WTC11 (cell line): Measurements from ENCODE around the gene GLCCI1. TPM values are rescaled to one million over a fixed set of nuclear protein-coding genes. Genes with fewer than 3 reads are reported as not detected.

ENCODE experiments used
- ATAC-seq: fragments of 200-7000 bp; cut with Tn5 transposase; 2 replicates; pipeline ENCODE4 v1.10.0; 2021; ENCODE audit warnings: mild to moderate bottlenecking, moderate library complexity
- CTCF ChIA-PET: fragments of 300-600 bp; sonication (Branson Sonifier 250); formaldehyde crosslinking; loops from one replicate; lab custom pipeline; 2021; ENCODE audit warnings: antibody characterized with exemption; lab: Charles Lee
- POLR2A ChIA-PET: fragments of 350-600 bp; sonication (Branson Sonifier 250); formaldehyde crosslinking; loops from one replicate; lab custom pipeline; 2021; ENCODE audit warnings: antibody characterized with exemption; lab: Charles Lee
- DNase-seq: peaks from one replicate; pipeline ENCODE4 v3.0.0; 2021; ENCODE audit warnings: low spot score
- H3K27ac Mint-ChIP-seq: 2 replicates; pipeline ENCODE4 v1.8.0; 2021; ENCODE audit warnings: mixed read lengths
- H3K27me3 Mint-ChIP-seq: 2 replicates; pipeline ENCODE4 v1.8.0; 2021; ENCODE audit warnings: low read depth, mild to moderate bottlenecking, moderate library complexity, mixed read lengths
- H3K36me3 Mint-ChIP-seq: 2 replicates; pipeline ENCODE4 v1.8.0; 2021; ENCODE audit warnings: mixed read lengths
- H3K4me1 Mint-ChIP-seq: 2 replicates; pipeline ENCODE4 v1.8.0; 2022; ENCODE audit warnings: mixed read lengths
- H3K4me3 Mint-ChIP-seq: 2 replicates; pipeline ENCODE4 v1.8.0; 2021; ENCODE audit warnings: mild to moderate bottlenecking, moderate library complexity, mixed read lengths
- H3K9me3 Mint-ChIP-seq: 2 replicates; pipeline ENCODE4 v1.8.0; 2021; ENCODE audit warnings: mixed read lengths
- ELF4 ChIP-seq: sonication (generic); formaldehyde crosslinking; IDR thresholded peaks from 2 replicates; pipeline ENCODE4 v1.8.1; 2022; ENCODE audit warnings: low read depth, mild to moderate bottlenecking, moderate library complexity, missing genetic modification reagents
- EMX1 ChIP-seq: fragments of 250-450 bp; sonication (Bioruptor Pico); IDR thresholded peaks from 2 replicates; pipeline ENCODE4 v1.8.0; 2021; ENCODE audit warnings: mild to moderate bottlenecking
- ETV6 ChIP-seq: sonication (generic); formaldehyde crosslinking; IDR thresholded peaks from 2 replicates; pipeline ENCODE4 v1.8.1; 2022; ENCODE audit warnings: mild to moderate bottlenecking, missing genetic modification reagents
- FOXP1 ChIP-seq: sonication (generic); formaldehyde crosslinking; IDR thresholded peaks from 2 replicates; pipeline ENCODE4 v1.8.0; 2022; ENCODE audit warnings: missing genetic modification reagents, mild to moderate bottlenecking, moderate library complexity, borderline replicate concordance
- GRHL2 ChIP-seq: fragments of 250-450 bp; sonication (Bioruptor Pico); IDR thresholded peaks from 2 replicates; pipeline ENCODE4 v1.8.0; 2022; ENCODE audit warnings: mild to moderate bottlenecking, moderate library complexity; ENCODE audit not compliant: insufficient replicate concordance, severe bottlenecking
- GTF2I ChIP-seq: fragments of 250-450 bp; sonication (Bioruptor Pico); conservative IDR thresholded peaks from 2 replicates; pipeline ENCODE4 v1.4.0; 2021; ENCODE audit warnings: mild to moderate bottlenecking
- KAT7 ChIP-seq: sonication (generic); formaldehyde crosslinking; IDR thresholded peaks from 2 replicates; pipeline ENCODE4 v1.8.1; 2023; ENCODE audit warnings: missing genetic modification reagents, mild to moderate bottlenecking, borderline replicate concordance
- NFATC4 ChIP-seq: fragments of 250-450 bp; sonication (Bioruptor Pico); IDR thresholded peaks from 2 replicates; pipeline ENCODE4 v1.9.0; 2021; ENCODE audit warnings: mild to moderate bottlenecking
- PRRX2 ChIP-seq: fragments of 250-450 bp; sonication (Bioruptor Pico); IDR thresholded peaks from 2 replicates; pipeline ENCODE4 v1.8.0; 2021; ENCODE audit warnings: mild to moderate bottlenecking
- SP1 ChIP-seq: sonication (generic); formaldehyde crosslinking; conservative IDR thresholded peaks from 2 replicates; pipeline ENCODE4 v1.8.1; 2022; ENCODE audit warnings: missing genetic modification reagents
- TCF7 ChIP-seq: sonication (generic); formaldehyde crosslinking; IDR thresholded peaks from 2 replicates; pipeline ENCODE4 v1.8.0; 2022; ENCODE audit warnings: mild to moderate bottlenecking, low read depth, missing genetic modification reagents, moderate library complexity
- ZBTB21 ChIP-seq: sonication (generic); formaldehyde crosslinking; IDR thresholded peaks from 2 replicates; pipeline ENCODE4 v1.8.1; 2023; ENCODE audit warnings: mild to moderate bottlenecking, missing genetic modification reagents, borderline replicate concordance
- ZNF219 ChIP-seq: sonication (generic); formaldehyde crosslinking; IDR thresholded peaks from 2 replicates; pipeline ENCODE4 v1.8.0; 2023; ENCODE audit warnings: missing genetic modification reagents, mild to moderate bottlenecking, borderline replicate concordance
- ZNF232 ChIP-seq: sonication (generic); formaldehyde crosslinking; IDR thresholded peaks from 2 replicates; pipeline ENCODE4 v1.8.0; 2022; ENCODE audit warnings: mild to moderate bottlenecking, missing genetic modification reagents
- ZNF671 ChIP-seq: fragments of 250-450 bp; sonication (Bioruptor Pico); IDR thresholded peaks from 2 replicates; pipeline ENCODE4 v1.8.0; 2021; ENCODE audit warnings: mild to moderate bottlenecking
- total RNA-seq: library from RNA; stranded (reverse); gene quantifications from 3 replicates; pipeline ENCODE4 v1.2.3, GENCODE V29; 2021
- TF ChIP-seq, protein P1 (sequence below): sonication (generic); formaldehyde crosslinking; IDR thresholded peaks from 2 replicates; pipeline ENCODE4 v1.8.0; 2022; ENCODE audit warnings: mild to moderate bottlenecking, missing genetic modification reagents
- TF ChIP-seq, protein P2 (sequence below): sonication (generic); formaldehyde crosslinking; IDR thresholded peaks from 2 replicates; pipeline ENCODE4 v1.8.0; 2023; ENCODE audit warnings: missing genetic modification reagents
- TF ChIP-seq, protein P3 (sequence below): fragments of 250-450 bp; sonication (Bioruptor Pico); IDR thresholded peaks from 2 replicates; pipeline ENCODE4 v1.9.0; 2021; ENCODE audit warnings: mild to moderate bottlenecking
- TF ChIP-seq, protein P4 (sequence below): sonication (generic); formaldehyde crosslinking; IDR thresholded peaks from 2 replicates; pipeline ENCODE4 v1.8.1; 2023; ENCODE audit warnings: mild to moderate bottlenecking, missing genetic modification reagents, moderate library complexity
- TF ChIP-seq, protein P5 (sequence below): sonication (generic); formaldehyde crosslinking; IDR thresholded peaks from 2 replicates; pipeline ENCODE4 v1.8.0; 2023; ENCODE audit warnings: missing genetic modification reagents, mild to moderate bottlenecking, borderline replicate concordance
- TF ChIP-seq, protein P6 (sequence below): sonication (generic); formaldehyde crosslinking; IDR thresholded peaks from 2 replicates; pipeline ENCODE4 v1.8.1; 2022; ENCODE audit warnings: missing genetic modification reagents, borderline replicate concordance
- TF ChIP-seq, protein P7 (sequence below): sonication (generic); formaldehyde crosslinking; IDR thresholded peaks from 2 replicates; pipeline ENCODE4 v1.8.1; 2023; ENCODE audit warnings: mild to moderate bottlenecking, missing genetic modification reagents

The GLCCI1 gene
- total RNA-seq, 1 experiment from 2014 or later: 23.8 TPM

DNA sequence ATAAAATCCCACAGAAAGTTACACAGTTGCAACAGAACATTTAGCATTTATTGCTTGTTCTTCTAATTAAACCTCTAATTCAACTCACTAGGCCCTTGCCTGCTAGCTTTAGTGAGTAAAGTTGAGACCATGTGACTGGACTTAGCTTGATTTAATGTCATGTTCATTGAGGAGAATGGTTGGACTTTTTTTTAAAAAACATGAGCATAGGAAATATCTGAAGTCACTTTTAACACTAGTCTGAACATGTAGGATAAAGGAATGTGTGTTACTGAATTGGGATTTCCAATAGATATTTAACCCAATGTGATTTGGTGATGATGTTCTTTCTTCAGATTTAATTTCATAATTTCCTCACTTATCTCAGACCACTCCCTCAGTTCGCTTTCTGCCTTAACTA, 24.6 kb upstream of the GLCCI1 start:
- H3K27me3 Mint-ChIP-seq: no peaks in the 10 kb centered on the region
- POLR2A ChIA-PET: no interaction called here
- CTCF ChIA-PET: no interaction called here

DNA sequence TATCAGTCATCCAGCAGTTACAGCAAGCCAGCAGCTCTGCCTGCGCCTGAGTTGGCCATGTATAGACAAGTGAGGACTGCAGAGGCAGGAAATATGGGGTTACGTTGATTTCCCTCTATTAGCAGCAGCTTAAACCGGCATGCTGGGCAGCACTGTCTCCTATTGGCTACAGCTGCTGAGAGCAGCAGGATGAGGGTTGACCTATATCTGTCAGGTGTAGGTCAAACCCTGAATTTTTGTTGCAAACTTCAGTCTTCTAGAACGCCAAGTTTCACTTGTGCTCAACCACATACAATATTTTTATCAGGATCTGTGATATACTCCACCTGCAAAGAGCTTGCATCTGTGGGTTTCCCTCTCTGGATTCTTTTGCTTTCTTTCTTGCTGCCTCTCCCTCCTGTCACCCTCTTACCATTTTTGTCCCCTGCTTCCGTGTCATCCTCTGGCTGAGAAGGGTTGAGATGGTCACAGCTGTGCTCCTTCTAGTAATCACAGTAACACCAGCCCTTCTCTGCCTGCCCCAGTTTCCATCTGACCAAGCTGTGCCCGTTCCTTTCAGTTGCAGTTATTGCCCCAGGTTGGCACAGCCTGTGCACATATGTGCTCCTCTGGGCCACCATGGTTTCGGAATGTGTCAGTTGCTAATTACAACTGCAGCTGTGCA, 23.8 kb upstream of the GLCCI1 start:
- POLR2A ChIA-PET: no interaction called here
- no peak for DNase-seq
- Mint-ChIP-seq H3K4me3 (no peak overlapping the region), H3K4me1 (peaks cover 7% of the 10 kb centered on the region; the same call in 1 of the 2 replicates)
- TF ChIP-seq, protein P1, sequence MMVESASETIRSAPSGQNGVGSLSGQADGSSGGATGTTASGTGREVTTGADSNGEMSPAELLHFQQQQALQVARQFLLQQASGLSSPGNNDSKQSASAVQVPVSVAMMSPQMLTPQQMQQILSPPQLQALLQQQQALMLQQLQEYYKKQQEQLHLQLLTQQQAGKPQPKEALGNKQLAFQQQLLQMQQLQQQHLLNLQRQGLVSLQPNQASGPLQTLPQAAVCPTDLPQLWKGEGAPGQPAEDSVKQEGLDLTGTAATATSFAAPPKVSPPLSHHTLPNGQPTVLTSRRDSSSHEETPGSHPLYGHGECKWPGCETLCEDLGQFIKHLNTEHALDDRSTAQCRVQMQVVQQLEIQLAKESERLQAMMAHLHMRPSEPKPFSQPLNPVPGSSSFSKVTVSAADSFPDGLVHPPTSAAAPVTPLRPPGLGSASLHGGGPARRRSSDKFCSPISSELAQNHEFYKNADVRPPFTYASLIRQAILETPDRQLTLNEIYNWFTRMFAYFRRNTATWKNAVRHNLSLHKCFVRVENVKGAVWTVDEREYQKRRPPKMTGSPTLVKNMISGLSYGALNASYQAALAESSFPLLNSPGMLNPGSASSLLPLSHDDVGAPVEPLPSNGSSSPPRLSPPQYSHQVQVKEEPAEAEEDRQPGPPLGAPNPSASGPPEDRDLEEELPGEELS (CRISPR knock-in tag): no peak
- TF ChIP-seq ETV6: 0 out of 2 replicates have a peak, but pooled peaks have one; percentile 25
- TF ChIP-seq ELF4 (CRISPR knock-in tag): no peak
- TF ChIP-seq, protein P2, sequence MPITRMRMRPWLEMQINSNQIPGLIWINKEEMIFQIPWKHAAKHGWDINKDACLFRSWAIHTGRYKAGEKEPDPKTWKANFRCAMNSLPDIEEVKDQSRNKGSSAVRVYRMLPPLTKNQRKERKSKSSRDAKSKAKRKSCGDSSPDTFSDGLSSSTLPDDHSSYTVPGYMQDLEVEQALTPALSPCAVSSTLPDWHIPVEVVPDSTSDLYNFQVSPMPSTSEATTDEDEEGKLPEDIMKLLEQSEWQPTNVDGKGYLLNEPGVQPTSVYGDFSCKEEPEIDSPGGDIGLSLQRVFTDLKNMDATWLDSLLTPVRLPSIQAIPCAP: no peak
- TF ChIP-seq FOXP1: no peak
- TF ChIP-seq, all 79 proteins: peak for 1
- H3K27ac Mint-ChIP-seq: no peak overlapping the region
- H3K36me3 Mint-ChIP-seq: no peaks in the 10 kb centered on the region
- H3K27me3 Mint-ChIP-seq: no peaks in the 10 kb centered on the region
- ATAC-seq: peak; percentile 90
- H3K9me3 Mint-ChIP-seq: no peaks in the 10 kb centered on the region
- CTCF ChIA-PET: no interaction called here

More for the DNA sequence above, 24.6 kb upstream of the GLCCI1 start:
- TF ChIP-seq, protein P3, sequence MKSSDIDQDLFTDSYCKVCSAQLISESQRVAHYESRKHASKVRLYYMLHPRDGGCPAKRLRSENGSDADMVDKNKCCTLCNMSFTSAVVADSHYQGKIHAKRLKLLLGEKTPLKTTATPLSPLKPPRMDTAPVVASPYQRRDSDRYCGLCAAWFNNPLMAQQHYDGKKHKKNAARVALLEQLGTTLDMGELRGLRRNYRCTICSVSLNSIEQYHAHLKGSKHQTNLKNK (CRISPR knock-in tag): no peak
- TF ChIP-seq, protein P4, sequence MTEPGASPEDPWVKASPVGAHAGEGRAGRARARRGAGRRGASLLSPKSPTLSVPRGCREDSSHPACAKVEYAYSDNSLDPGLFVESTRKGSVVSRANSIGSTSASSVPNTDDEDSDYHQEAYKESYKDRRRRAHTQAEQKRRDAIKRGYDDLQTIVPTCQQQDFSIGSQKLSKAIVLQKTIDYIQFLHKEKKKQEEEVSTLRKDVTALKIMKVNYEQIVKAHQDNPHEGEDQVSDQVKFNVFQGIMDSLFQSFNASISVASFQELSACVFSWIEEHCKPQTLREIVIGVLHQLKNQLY (CRISPR knock-in tag): no peak
- TF ChIP-seq ZBTB21 (CRISPR knock-in tag) (no peak), EMX1 (no peak), ZNF232 (CRISPR knock-in tag) (no peak), SP1 (CRISPR knock-in tag) (no peak), GRHL2 (CRISPR knock-in tag) (no peak), TCF7 (CRISPR knock-in tag) (no peak), ZNF671 (CRISPR knock-in tag) (no peak), NFATC4 (CRISPR knock-in tag) (no peak), PRRX2 (CRISPR knock-in tag) (no peak), ZNF219 (CRISPR knock-in tag) (no peak), KAT7 (CRISPR knock-in tag) (no peak), GTF2I (no peak)
- TF ChIP-seq, protein P5, sequence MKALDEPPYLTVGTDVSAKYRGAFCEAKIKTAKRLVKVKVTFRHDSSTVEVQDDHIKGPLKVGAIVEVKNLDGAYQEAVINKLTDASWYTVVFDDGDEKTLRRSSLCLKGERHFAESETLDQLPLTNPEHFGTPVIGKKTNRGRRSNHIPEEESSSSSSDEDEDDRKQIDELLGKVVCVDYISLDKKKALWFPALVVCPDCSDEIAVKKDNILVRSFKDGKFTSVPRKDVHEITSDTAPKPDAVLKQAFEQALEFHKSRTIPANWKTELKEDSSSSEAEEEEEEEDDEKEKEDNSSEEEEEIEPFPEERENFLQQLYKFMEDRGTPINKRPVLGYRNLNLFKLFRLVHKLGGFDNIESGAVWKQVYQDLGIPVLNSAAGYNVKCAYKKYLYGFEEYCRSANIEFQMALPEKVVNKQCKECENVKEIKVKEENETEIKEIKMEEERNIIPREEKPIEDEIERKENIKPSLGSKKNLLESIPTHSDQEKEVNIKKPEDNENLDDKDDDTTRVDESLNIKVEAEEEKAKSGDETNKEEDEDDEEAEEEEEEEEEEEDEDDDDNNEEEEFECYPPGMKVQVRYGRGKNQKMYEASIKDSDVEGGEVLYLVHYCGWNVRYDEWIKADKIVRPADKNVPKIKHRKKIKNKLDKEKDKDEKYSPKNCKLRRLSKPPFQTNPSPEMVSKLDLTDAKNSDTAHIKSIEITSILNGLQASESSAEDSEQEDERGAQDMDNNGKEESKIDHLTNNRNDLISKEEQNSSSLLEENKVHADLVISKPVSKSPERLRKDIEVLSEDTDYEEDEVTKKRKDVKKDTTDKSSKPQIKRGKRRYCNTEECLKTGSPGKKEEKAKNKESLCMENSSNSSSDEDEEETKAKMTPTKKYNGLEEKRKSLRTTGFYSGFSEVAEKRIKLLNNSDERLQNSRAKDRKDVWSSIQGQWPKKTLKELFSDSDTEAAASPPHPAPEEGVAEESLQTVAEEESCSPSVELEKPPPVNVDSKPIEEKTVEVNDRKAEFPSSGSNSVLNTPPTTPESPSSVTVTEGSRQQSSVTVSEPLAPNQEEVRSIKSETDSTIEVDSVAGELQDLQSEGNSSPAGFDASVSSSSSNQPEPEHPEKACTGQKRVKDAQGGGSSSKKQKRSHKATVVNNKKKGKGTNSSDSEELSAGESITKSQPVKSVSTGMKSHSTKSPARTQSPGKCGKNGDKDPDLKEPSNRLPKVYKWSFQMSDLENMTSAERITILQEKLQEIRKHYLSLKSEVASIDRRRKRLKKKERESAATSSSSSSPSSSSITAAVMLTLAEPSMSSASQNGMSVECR (CRISPR knock-in tag): no peak
- TF ChIP-seq, protein P6, sequence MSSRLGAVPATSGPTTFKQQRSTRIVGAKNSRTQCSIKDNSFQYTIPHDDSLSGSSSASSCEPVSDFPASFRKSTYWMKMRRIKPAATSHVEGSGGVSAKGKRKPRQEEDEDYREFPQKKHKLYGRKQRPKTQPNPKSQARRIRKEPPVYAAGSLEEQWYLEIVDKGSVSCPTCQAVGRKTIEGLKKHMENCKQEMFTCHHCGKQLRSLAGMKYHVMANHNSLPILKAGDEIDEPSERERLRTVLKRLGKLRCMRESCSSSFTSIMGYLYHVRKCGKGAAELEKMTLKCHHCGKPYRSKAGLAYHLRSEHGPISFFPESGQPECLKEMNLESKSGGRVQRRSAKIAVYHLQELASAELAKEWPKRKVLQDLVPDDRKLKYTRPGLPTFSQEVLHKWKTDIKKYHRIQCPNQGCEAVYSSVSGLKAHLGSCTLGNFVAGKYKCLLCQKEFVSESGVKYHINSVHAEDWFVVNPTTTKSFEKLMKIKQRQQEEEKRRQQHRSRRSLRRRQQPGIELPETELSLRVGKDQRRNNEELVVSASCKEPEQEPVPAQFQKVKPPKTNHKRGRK (CRISPR knock-in tag): no peak
- TF ChIP-seq, protein P7, sequence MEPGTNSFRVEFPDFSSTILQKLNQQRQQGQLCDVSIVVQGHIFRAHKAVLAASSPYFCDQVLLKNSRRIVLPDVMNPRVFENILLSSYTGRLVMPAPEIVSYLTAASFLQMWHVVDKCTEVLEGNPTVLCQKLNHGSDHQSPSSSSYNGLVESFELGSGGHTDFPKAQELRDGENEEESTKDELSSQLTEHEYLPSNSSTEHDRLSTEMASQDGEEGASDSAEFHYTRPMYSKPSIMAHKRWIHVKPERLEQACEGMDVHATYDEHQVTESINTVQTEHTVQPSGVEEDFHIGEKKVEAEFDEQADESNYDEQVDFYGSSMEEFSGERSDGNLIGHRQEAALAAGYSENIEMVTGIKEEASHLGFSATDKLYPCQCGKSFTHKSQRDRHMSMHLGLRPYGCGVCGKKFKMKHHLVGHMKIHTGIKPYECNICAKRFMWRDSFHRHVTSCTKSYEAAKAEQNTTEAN (CRISPR knock-in tag): no peak
- DNase-seq: no peak
- no peak for ATAC-seq
- Mint-ChIP-seq H3K36me3 (no peaks in the 10 kb centered on the region), H3K9me3 (no peaks in the 10 kb centered on the region), H3K4me1 (peaks cover 7% of the 10 kb centered on the region; the same call in 1 of the 2 replicates), H3K27ac (no peak overlapping the region), H3K4me3 (no peak overlapping the region)
